ENCODE results near the gene GPR55. TPM values are rescaled to one million over a fixed set of nuclear protein-coding genes. Genes with fewer than 3 reads are reported as not detected.

GPR55 gene
- total and polyA plus RNA-seq, 10 of the 15 experiments (the other 5 are each of a cell fraction or from before 2014, with no cell fraction given) = 2.1 to 30.1 (median 16.2) TPM

DNA sequence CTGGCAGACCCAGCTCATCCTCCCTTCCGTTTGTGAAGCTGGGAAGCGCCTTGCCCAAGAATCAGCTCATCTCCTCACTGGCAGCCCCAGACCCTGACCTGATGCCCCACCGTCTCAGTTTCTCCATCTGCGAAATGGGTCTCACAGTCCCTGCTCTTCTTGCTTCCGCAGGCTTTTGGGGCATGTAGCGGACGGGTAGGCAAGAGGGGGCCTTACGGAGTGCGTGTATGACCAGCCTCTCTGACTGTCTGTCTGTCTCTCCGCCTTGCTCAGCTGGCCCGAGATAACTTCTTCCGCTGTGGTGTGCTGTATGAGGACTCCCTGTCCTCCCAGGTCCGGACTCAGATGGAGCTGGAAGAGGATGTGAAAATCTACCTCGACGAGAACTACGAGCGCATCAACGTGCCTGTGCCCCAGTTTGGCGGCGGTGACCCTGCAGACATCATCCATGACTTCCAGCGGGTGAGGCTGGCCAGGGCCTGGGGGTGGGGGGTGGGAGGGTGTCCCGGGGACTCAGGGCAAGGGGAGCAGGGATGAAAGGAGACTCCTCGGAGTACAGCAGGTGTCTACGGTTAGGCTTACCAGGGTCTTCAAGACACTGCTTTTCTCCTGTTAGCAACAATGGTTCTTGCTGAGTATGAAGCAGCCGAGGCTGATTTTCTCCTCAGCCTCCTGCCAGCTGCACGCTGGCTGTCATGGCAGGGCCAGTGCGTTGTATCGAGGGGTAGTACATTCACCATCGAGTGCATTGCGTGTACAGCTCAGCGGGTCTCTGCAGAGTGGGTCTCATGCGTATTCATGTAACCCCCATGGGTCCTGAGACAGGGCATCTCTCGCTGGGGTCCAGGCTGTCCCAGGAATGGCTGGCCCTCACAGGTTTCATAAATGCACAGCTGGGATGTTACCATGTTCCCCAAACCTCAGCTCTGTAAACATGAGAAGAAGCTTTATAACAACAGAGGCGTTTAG lies 49.4 kb downstream of the GPR55 start:
- Histone ChIP-seq H3K4me3 (no peak overlapping the region), H3K27ac (ENCODE audit: control insufficient read depth, insufficient read depth) (no peak overlapping the region), H3K27me3 (replicated peaks in 1 of 2; ENCODE audit: control insufficient read depth in 2 of 2, insufficient read depth in 2 of 2, low read length in 1 of 2) (no peaks in the 10 kb centered on the region), H3K36me3 (ENCODE audit: control insufficient read depth in 2 of 2, insufficient read depth in 2 of 2, low read length in 1 of 2) (peaks cover 2 to 9% of the 10 kb centered on the region in 2 experiments; a peak in 3 of 4 replicates), H3K9me3 (replicated peaks; ENCODE audit: control insufficient read depth, insufficient read depth, low read length) (no peaks in the 10 kb centered on the region), H3K4me1 (ENCODE audit: control insufficient read depth, insufficient read depth, low read length) (peaks cover 55% of the 10 kb centered on the region), H3K9ac (ENCODE audit: control insufficient read depth, insufficient read depth, low read length) (no peak overlapping the region), H2AFZ (ENCODE audit: control insufficient read depth, low read depth, low read length) (no peak overlapping the region), H4K20me1 (ENCODE audit: control insufficient read depth, insufficient read depth) (no peaks in the 10 kb centered on the region), H3K79me2 (ENCODE audit: control insufficient read depth, insufficient read depth, low read length) (no peaks in the 10 kb centered on the region; the same call in 1 of the 2 replicates), H3K4me2 (ENCODE audit: control insufficient read depth, insufficient read depth) (no peak overlapping the region)
- intact Hi-C loops (cut with micrococcal nuclease; ENCODE audit: unreplicated experiment) (no loop called here), in situ Hi-C loops (cut with MboI) (no loop called here)
- ChIA-PET RAD21 (ENCODE audit: unreplicated experiment) (interaction anchor here (1.3 kb wide), 1 partner anchor 9 kb away, joined by 3 read pairs; no protein-coding TSS in a partner anchor), CTCF (interaction anchor here (0.8 to 2.9 kb wide), 5 partner anchors 28 to 51 kb away, joined by 3 to 9 read pairs (median 4); no protein-coding TSS in a partner anchor), SMC1A (ENCODE audit: uncharacterized antibody, unreplicated experiment) (interaction anchor here (1.5 kb wide), 1 partner anchor 43 kb away, joined by 4 read pairs; no protein-coding TSS in a partner anchor), POLR2A (interaction anchor here (0.9 kb wide), 1 partner anchor 9 kb away, joined by 3 read pairs; no protein-coding TSS in a partner anchor)
- DNase-seq (ENCODE audit: low read depth, low spot score) (no peak), ATAC-seq (no peak), FAIRE-seq (no peak)
- TF ChIP-seq ZBTB33 (IDR thresholded peaks at IDR 0.05) = no peak
- no peak for TF ChIP-seq NFYA (IDR thresholded peaks at IDR 0.05; ENCODE audit: borderline replicate concordance, low read depth, low read length)
- no peak for TF ChIP-seq PML (IDR thresholded peaks at IDR 0.05; ENCODE audit: low read length)
- no peak for TF ChIP-seq CTCF (IDR thresholded peaks at IDR 0.05 in 2 of 3, conservative IDR thresholded peaks at IDR 0.05 in 1 of 3; ENCODE audit: control insufficient read depth in 2 of 3, extremely low read depth in 1 of 3, insufficient read depth in 1 of 3, low read depth in 3 of 3, low read length in 3 of 3)
- no peak for TF ChIP-seq BACH1 (IDR thresholded peaks at IDR 0.05; ENCODE audit: borderline replicate concordance)
- TF ChIP-seq CHD2 (IDR thresholded peaks at IDR 0.05; ENCODE audit: borderline replicate concordance, low read depth, low read length) = no peak
- no peak for TF ChIP-seq MTA3 (IDR thresholded peaks at IDR 0.05; ENCODE audit: borderline replicate concordance, low read length)
- no peak for TF ChIP-seq ZSCAN29 (IDR thresholded peaks at IDR 0.05)
- TF ChIP-seq KLF5 (IDR thresholded peaks at IDR 0.05; ENCODE audit: partially characterized antibody) = no peak
- no peak for TF ChIP-seq KAT2A (conservative IDR thresholded peaks at IDR 0.05; ENCODE audit: control insufficient read depth, low read depth, low read length)
- no peak for TF ChIP-seq HCFC1 (IDR thresholded peaks at IDR 0.05; ENCODE audit: low read length)
- no peak for TF ChIP-seq ESRRA (IDR thresholded peaks at IDR 0.05; ENCODE audit: low read length)
- no peak for TF ChIP-seq EGR1 (IDR thresholded peaks at IDR 0.05; ENCODE audit: borderline replicate concordance in 1 of 2, low read depth in 2 of 2, low read length in 2 of 2)
- no peak for TF ChIP-seq NKRF (conservative IDR thresholded peaks at IDR 0.05)
- no peak for TF ChIP-seq IRF3 (IDR thresholded peaks at IDR 0.05)
- 93% methylated on average over 34 of the region's 34 CpGs for WGBS (ENCODE audit: insufficient coverage, insufficient replicate concordance, low lambda C conversion rate, missing lambda C conversion rate)
- BruUV-seq (replicated peaks) = no TSS peak
